CD14-positive monocyte (primary cell): ENCODE data around the gene BCL2L1. TPM values are rescaled to one million over a fixed set of nuclear protein-coding genes. Genes with fewer than 3 reads are reported as not detected.

Experiments
- DNase-seq, 3 donors: peaks; one replicate each; pipeline ENCODE4 v3.0.0-alpha.2; 2011 to 2022
- H2AFZ ChIP-seq: 2 replicates; pipeline ENCODE4 v1.6.0; 2012; ENCODE audit warnings: mild to moderate bottlenecking, low read depth, low read length, inconsistent platforms; ENCODE audit not compliant: insufficient read depth, poor library complexity, severe bottlenecking
- H3K27ac ChIP-seq, 2 donors: 1 replicate in 1 of 2; 2 replicates in 1 of 2; pipeline ENCODE4 v1.5.1; 2012 to 2013; ENCODE audit warnings: low read length in 2 of 2, control low read depth in 1 of 2, inconsistent platforms in 1 of 2, low read depth in 1 of 2, mild to moderate bottlenecking in 1 of 2
- H3K27me3 ChIP-seq, 2 donors: one replicate each; pipeline versions ENCODE4 v1.6.0 to v1.6.1; 2011 to 2013; ENCODE audit warnings: low read length in 2 of 2; ENCODE audit not compliant: control insufficient read depth in 2 of 2, insufficient read depth in 2 of 2
- H3K36me3 ChIP-seq, 2 donors: replicated peaks in 1 of 2; 1 replicate in 1 of 2; 2 replicates in 1 of 2; pipeline versions ENCODE4 v1.5.1 to v1.6.1; 2012 to 2013; ENCODE audit warnings: low read length in 2 of 2, control low read depth in 1 of 2, inconsistent platforms in 1 of 2, mild to moderate bottlenecking in 1 of 2; ENCODE audit not compliant: insufficient read depth in 2 of 2, control insufficient read depth in 1 of 2
- H3K4me1 ChIP-seq, 2 donors: 1 replicate in 1 of 2; 2 replicates in 1 of 2; pipeline versions ENCODE4 v1.5.1 to v1.6.1; 2012 to 2013; ENCODE audit warnings: low read length in 2 of 2, control low read depth in 1 of 2, inconsistent platforms in 1 of 2, mild to moderate bottlenecking in 1 of 2, moderate library complexity in 1 of 2; ENCODE audit not compliant: insufficient read depth in 2 of 2, control insufficient read depth in 1 of 2
- H3K4me2 ChIP-seq: replicated peaks from 2 replicates; pipeline ENCODE3; 2012; ENCODE audit warnings: low read length, moderate library complexity, mild to moderate bottlenecking; ENCODE audit not compliant: poor library complexity, severe bottlenecking; ENCODE audit errors: extremely low read depth
- H3K4me3 ChIP-seq, 3 experiments: fragments of 200-600 bp in 1 of 3; sonication (generic) in 1 of 3; replicated peaks in 1 of 3; 1 replicate in 2 of 3; 2 replicates in 1 of 3; pipeline ENCODE4 v1.5.1; 2011 to 2013; ENCODE audit warnings: low read length in 3 of 3, mild to moderate bottlenecking in 3 of 3, control low read depth in 2 of 3, low read depth in 2 of 3, inconsistent platforms in 1 of 3, moderate library complexity in 1 of 3
- H3K79me2 ChIP-seq: 2 replicates; pipeline ENCODE4 v1.6.0; 2012; ENCODE audit warnings: mild to moderate bottlenecking, control low read depth, inconsistent platforms, low read length, moderate library complexity; ENCODE audit not compliant: insufficient read depth
- H3K9ac ChIP-seq: 2 replicates; pipeline ENCODE4 v1.6.0; 2017; ENCODE audit warnings: low read length, mild to moderate bottlenecking; ENCODE audit not compliant: insufficient read depth, poor library complexity, severe bottlenecking
- H3K9me3 ChIP-seq, 2 donors: replicated peaks in 1 of 2; 1 replicate in 1 of 2; 2 replicates in 1 of 2; pipeline versions ENCODE4 v1.5.1 to v1.6.1; 2012 to 2013; ENCODE audit warnings: low read length in 2 of 2, control low read depth in 1 of 2; ENCODE audit not compliant: control insufficient read depth in 1 of 2, insufficient read depth in 1 of 2
- H4K20me1 ChIP-seq: 2 replicates; pipeline ENCODE4 v1.6.0; 2012; ENCODE audit warnings: mild to moderate bottlenecking, low read length, control low read depth, moderate library complexity; ENCODE audit not compliant: insufficient read depth
- H3K27ac Mint-ChIP-seq, 7 donors: one replicate each; pipeline ENCODE4 v1.8.0; 2020; ENCODE audit warnings: mild to moderate bottlenecking in 7 of 7, mixed read lengths in 7 of 7, moderate library complexity in 6 of 7, inconsistent platforms in 2 of 7
- H3K27me3 Mint-ChIP-seq, 3 donors: one replicate each; pipeline ENCODE4 v1.8.0; 2021 to 2022; ENCODE audit warnings: low read depth in 3 of 3, mild to moderate bottlenecking in 3 of 3, mixed read lengths in 3 of 3, moderate library complexity in 3 of 3, inconsistent platforms in 1 of 3
- H3K36me3 Mint-ChIP-seq, 2 donors: one replicate each; pipeline ENCODE4 v1.8.0; 2020; ENCODE audit warnings: mixed read lengths in 2 of 2, inconsistent platforms in 1 of 2, mild to moderate bottlenecking in 1 of 2
- H3K4me1 Mint-ChIP-seq: one replicate; pipeline ENCODE4 v1.8.0; 2020; ENCODE audit warnings: mild to moderate bottlenecking, mixed read lengths
- H3K4me3 Mint-ChIP-seq, 2 donors: one replicate each; pipeline ENCODE4 v1.8.0; 2020; ENCODE audit warnings: mild to moderate bottlenecking in 2 of 2, mixed read lengths in 2 of 2, moderate library complexity in 1 of 2
- H3K9me3 Mint-ChIP-seq, 7 donors: one replicate each; pipeline ENCODE4 v1.8.0; 2020 to 2022; ENCODE audit warnings: mixed read lengths in 7 of 7, mild to moderate bottlenecking in 6 of 7, moderate library complexity in 6 of 7, inconsistent platforms in 2 of 7
- CTCF ChIP-seq: fragments of 200-600 bp; IDR thresholded peaks from one replicate; pipeline ENCODE4 v1.8.0; 2022; ENCODE audit warnings: antibody characterized with exemption, mild to moderate bottlenecking
- WGBS: methylation state at CpG from one replicate; pipeline ENCODE4 v1.1.5; 2013; ENCODE audit warnings: missing lambda C conversion rate; ENCODE audit not compliant: insufficient coverage; 5-methylcytosine and 5-hydroxymethylcytosine counted together
- intact Hi-C, 2 donors: fragments of 100-400 bp; cut with micrococcal nuclease; formaldehyde crosslinking; loops; one replicate each; pipeline versions ENCODE4 v1.15.0 to v1.15.1; 2023
- polyA plus RNA-seq, 3 donors: library from polyadenylated mRNA; depleted of rRNA in 1 of 3; unstranded in 2 of 3; stranded (reverse) in 1 of 3; fragments of 300-500 nt in 2 of 3; fragments of >200 nt in 1 of 3; fragmentation: Illumina TruSeq in 2 of 3; gene quantifications; 1 replicate in 2 of 3; 2 replicates in 1 of 3; pipeline ENCODE4 v1.2.3, GENCODE V29; 2012 to 2021

Gene BCL2L1
- polyA plus RNA-seq, 3 donors, result 12.4 to 16.8 (median 14.3) TPM

- intact Hi-C loops, result no loop called here
- H2AFZ ChIP-seq, result no peak overlapping the region
- TF ChIP-seq CTCF, result no peak
- Mint-ChIP-seq H3K27ac (no peak overlapping the region), H3K9me3 (no peaks in the 10 kb centered on the region), H3K4me1 (peaks cover 6% of the 10 kb centered on the region), H3K27me3 (peaks cover 0 to 4% (median 3%) of the 10 kb centered on the region in 3 donors), H3K36me3 (no peaks in the 10 kb centered on the region), H3K4me3 (no peak overlapping the region)
- no peaks in the 10 kb centered on the region for H4K20me1 ChIP-seq
- H3K9ac ChIP-seq, result no peak overlapping the region
- no peaks in the 10 kb centered on the region for H3K79me2 ChIP-seq
- H3K27me3 ChIP-seq, result no peaks in the 10 kb centered on the region
- no peak overlapping the region for H3K4me3 ChIP-seq
- 93% methylated on average over 5 of the region's 8 CpGs for WGBS
- H3K36me3 ChIP-seq, result no peaks in the 10 kb centered on the region
- H3K4me2 ChIP-seq, result no peak overlapping the region
- no peaks in the 10 kb centered on the region for H3K9me3 ChIP-seq
- peaks cover 0 to 4% of the 10 kb centered on the region in 2 donors for H3K4me1 ChIP-seq
- H3K27ac ChIP-seq, result no peak overlapping the region
- DNase-seq, result no peak
Observed at GRCh38 chr20:31644701-31645100, 78.0 kb downstream of the BCL2L1 start.

- Mint-ChIP-seq H3K27ac (no peak overlapping the region), H3K27me3 (peaks cover 0 to 4% (median 4%) of the 10 kb centered on the region in 3 donors), H3K36me3 (no peaks in the 10 kb centered on the region), H3K4me3 (no peak overlapping the region), H3K9me3 (no peaks in the 10 kb centered on the region), H3K4me1 (peaks cover 6% of the 10 kb centered on the region)
- DNase-seq, result no peak
- Histone ChIP-seq H4K20me1 (no peaks in the 10 kb centered on the region), H3K27ac (no peak overlapping the region), H3K36me3 (no peaks in the 10 kb centered on the region), H2AFZ (no peak overlapping the region), H3K27me3 (no peaks in the 10 kb centered on the region), H3K9me3 (no peaks in the 10 kb centered on the region), H3K79me2 (no peaks in the 10 kb centered on the region), H3K4me2 (no peak overlapping the region), H3K4me3 (no peak overlapping the region), H3K9ac (no peak overlapping the region), H3K4me1 (peaks cover 0 to 4% of the 10 kb centered on the region in 2 donors)
- intact Hi-C loops, result no loop called here
- TF ChIP-seq CTCF, result no peak
- 95% methylated on average over 4 of the region's 4 CpGs for WGBS
Observed at GRCh38 chr20:31643522-31643921, 79.1 kb downstream of the BCL2L1 start.
